IMR-90 (cell line): ENCODE data around the gene PCDHGA7. TPM values are rescaled to one million over a fixed set of nuclear protein-coding genes. Genes with fewer than 3 reads are reported as not detected.

ENCODE experiments used
- ATAC-seq: fragments of 200-7000 bp; cut with Tn5 transposase; 2 replicates; pipeline ENCODE4 v1.9.1; 2020; ENCODE audit warnings: low read depth, mild to moderate bottlenecking, moderate library complexity
- BruUV-seq: library from RNA; stranded (reverse); fragments of 400-500 nt; replicated peaks from 2 replicates; lab custom pipeline; 2021; lab: Mats Ljungman, UMichigan
- CTCF ChIA-PET: fragments of 300-600 bp; formaldehyde crosslinking; extraction: SDS; loops from one replicate; lab custom pipeline; 2021; ENCODE audit warnings: antibody characterized with exemption; lab: Yijun Ruan, JAX
- POLR2A ChIA-PET: fragments of 300-600 bp; sonication (Branson Sonifier 250); formaldehyde crosslinking; loops from one replicate; lab custom pipeline; 2022; ENCODE audit warnings: antibody characterized with exemption; ENCODE audit not compliant: unreplicated experiment; lab: Charles Lee
- DNase-seq: peaks from one replicate; pipeline ENCODE4 v3.0.0; 2013
- H2AFZ ChIP-seq: replicated peaks from 2 replicates; pipeline ENCODE3; 2013; ENCODE audit warnings: low read length, mild to moderate bottlenecking; ENCODE audit not compliant: poor library complexity
- H2AK5ac ChIP-seq: 2 replicates; pipeline ENCODE4 v1.6.1; 2013; ENCODE audit warnings: low read depth, low read length, inconsistent platforms
- H2AK9ac ChIP-seq: replicated peaks from 2 replicates; pipeline ENCODE3; 2013; ENCODE audit warnings: mild to moderate bottlenecking, low read depth, low read length, moderate library complexity; ENCODE audit not compliant: poor library complexity
- H2BK120ac ChIP-seq: 2 replicates; pipeline ENCODE4 v1.6.1; 2013; ENCODE audit warnings: low read depth, low read length, inconsistent platforms
- H2BK15ac ChIP-seq: 3 replicates; pipeline ENCODE4 v1.6.1; 2013; ENCODE audit warnings: low read depth, low read length, inconsistent platforms
- H2BK20ac ChIP-seq: 2 replicates; pipeline ENCODE4 v1.6.1; 2013; ENCODE audit warnings: low read depth, mild to moderate bottlenecking, inconsistent platforms, low read length, moderate library complexity
- H2BK5ac ChIP-seq: 2 replicates; pipeline ENCODE4 v1.6.1; 2013; ENCODE audit warnings: mild to moderate bottlenecking, low read depth, low read length, inconsistent platforms; ENCODE audit not compliant: poor library complexity, severe bottlenecking
- H3K14ac ChIP-seq: replicated peaks from 2 replicates; pipeline ENCODE4 v1.6.1; 2013; ENCODE audit warnings: low read depth, low read length, inconsistent platforms
- H3K18ac ChIP-seq: 2 replicates; pipeline ENCODE4 v1.6.1; 2013; ENCODE audit warnings: low read depth, low read length, control low read depth
- H3K23ac ChIP-seq: 2 replicates; pipeline ENCODE4 v1.6.1; 2013; ENCODE audit warnings: low read depth, low read length, inconsistent platforms
- H3K27ac ChIP-seq: 2 replicates; pipeline ENCODE4 v1.5.1; 2013; ENCODE audit warnings: mild to moderate bottlenecking, control low read depth, low read length; ENCODE audit not compliant: insufficient read depth
- H3K27me3 ChIP-seq: 2 replicates; pipeline ENCODE4 v1.6.1; 2013; ENCODE audit warnings: low read length; ENCODE audit not compliant: control insufficient read depth, insufficient read depth
- H3K36me3 ChIP-seq: 2 replicates; pipeline ENCODE4 v1.6.1; 2013; ENCODE audit warnings: low read length, mixed read lengths; ENCODE audit not compliant: control insufficient read depth, insufficient read depth
- H3K4ac ChIP-seq: 2 replicates; pipeline ENCODE4 v1.6.1; 2013; ENCODE audit warnings: low read depth, low read length, inconsistent platforms
- H3K4me1 ChIP-seq: 2 replicates; pipeline ENCODE4 v1.6.1; 2013; ENCODE audit warnings: low read length, mixed read lengths; ENCODE audit not compliant: control insufficient read depth, insufficient read depth
- H3K4me2 ChIP-seq: 2 replicates; pipeline ENCODE4 v1.6.1; 2013; ENCODE audit warnings: low read depth, mild to moderate bottlenecking, control low read depth, low read length, moderate library complexity
- H3K4me3 ChIP-seq: 2 replicates; pipeline ENCODE4 v1.5.1; 2013; ENCODE audit warnings: low read depth, mild to moderate bottlenecking, control low read depth, low read length, moderate library complexity; ENCODE audit not compliant: insufficient read depth
- H3K56ac ChIP-seq: 2 replicates; pipeline ENCODE4 v1.6.1; 2013; ENCODE audit warnings: low read length, inconsistent platforms; ENCODE audit not compliant: insufficient read depth; ENCODE audit errors: extremely low read depth
- H3K79me1 ChIP-seq, 2 experiments: 2 replicates each; pipeline ENCODE4 v1.6.1; 2013; ENCODE audit warnings: low read length in 2 of 2, inconsistent platforms in 1 of 2, low read depth in 1 of 2
- H3K9ac ChIP-seq: 2 replicates; pipeline ENCODE4 v1.6.1; 2013; ENCODE audit warnings: low read depth, low read length, control low read depth
- H3K9me1 ChIP-seq: 2 replicates; pipeline ENCODE4 v1.6.1; 2013; ENCODE audit warnings: low read length, inconsistent platforms; ENCODE audit not compliant: insufficient read depth
- H3K9me3 ChIP-seq: 2 replicates; pipeline ENCODE4 v1.6.1; 2013; ENCODE audit warnings: low read length; ENCODE audit not compliant: control insufficient read depth, insufficient read depth
- H4K20me1 ChIP-seq: 2 replicates; pipeline ENCODE4 v1.6.1; 2013; ENCODE audit warnings: low read length, inconsistent platforms; ENCODE audit not compliant: insufficient read depth
- H4K5ac ChIP-seq: 2 replicates; pipeline ENCODE4 v1.6.1; 2013; ENCODE audit warnings: mild to moderate bottlenecking, low read depth, low read length, control low read depth
- H4K8ac ChIP-seq, 2 experiments: 2 replicates each; pipeline ENCODE4 v1.6.1; 2013; ENCODE audit warnings: low read depth in 2 of 2, low read length in 2 of 2, control low read depth in 1 of 2, inconsistent platforms in 1 of 2
- H4K91ac ChIP-seq: 2 replicates; pipeline ENCODE4 v1.6.1; 2013; ENCODE audit warnings: low read depth, low read length, inconsistent platforms; ENCODE audit not compliant: insufficient read depth
- BHLHE40 ChIP-seq: fragments of 150-350 bp; IDR thresholded peaks from 2 replicates; pipeline ENCODE4 v1.6.1; 2016; ENCODE audit warnings: mild to moderate bottlenecking, low read depth, low read length
- CEBPB ChIP-seq: IDR thresholded peaks from 2 replicates; pipeline ENCODE4 v1.6.1; 2012; ENCODE audit warnings: low read depth, low read length, improper control_type of control experiment
- CHD1 ChIP-seq: IDR thresholded peaks from 2 replicates; pipeline ENCODE4 v1.6.1; 2012; ENCODE audit warnings: low read depth, low read length, improper control_type of control experiment
- CTCF ChIP-seq: conservative IDR thresholded peaks from 2 replicates; pipeline ENCODE4 v1.5.1; 2012; ENCODE audit warnings: mild to moderate bottlenecking, low read depth, low read length, improper control_type of control experiment
- ELK1 ChIP-seq: fragments of 150-350 bp; IDR thresholded peaks from 2 replicates; pipeline ENCODE4 v1.6.1; 2016; ENCODE audit warnings: low read depth, mild to moderate bottlenecking, low read length, moderate library complexity, borderline replicate concordance
- FOS ChIP-seq: fragments of 150-350 bp; IDR thresholded peaks from 2 replicates; pipeline ENCODE4 v1.6.1; 2016; ENCODE audit warnings: low read depth, low read length
- MAFK ChIP-seq: IDR thresholded peaks from 2 replicates; pipeline ENCODE4 v1.6.1; 2012; ENCODE audit warnings: low read depth, low read length, improper control_type of control experiment
- MAZ ChIP-seq: IDR thresholded peaks from 2 replicates; pipeline ENCODE4 v1.6.1; 2012; ENCODE audit warnings: low read depth, mild to moderate bottlenecking, low read length, improper control_type of control experiment, moderate library complexity, borderline replicate concordance
- MXI1 ChIP-seq: IDR thresholded peaks from 2 replicates; pipeline ENCODE4 v1.6.1; 2012; ENCODE audit warnings: low read depth, mild to moderate bottlenecking, low read length, moderate library complexity, borderline replicate concordance
- NFE2L2 ChIP-seq: fragments of 150-350 bp; IDR thresholded peaks from 2 replicates; pipeline ENCODE4 v1.6.1; 2016; ENCODE audit warnings: low read depth, mild to moderate bottlenecking, low read length
- POLR2A ChIP-seq: IDR thresholded peaks from 2 replicates; pipeline ENCODE4 v1.6.1; 2012; ENCODE audit warnings: mild to moderate bottlenecking, low read depth, low read length
- RAD21 ChIP-seq: IDR thresholded peaks from 2 replicates; pipeline ENCODE4 v1.6.1; 2012; ENCODE audit warnings: low read length, improper control_type of control experiment
- RCOR1 ChIP-seq: IDR thresholded peaks from 2 replicates; pipeline ENCODE4 v1.6.1; 2012; ENCODE audit warnings: mild to moderate bottlenecking, low read length, improper control_type of control experiment; ENCODE audit not compliant: insufficient replicate concordance
- RFX5 ChIP-seq: IDR thresholded peaks from 2 replicates; pipeline ENCODE4 v1.8.0; 2012; ENCODE audit warnings: low read depth, mild to moderate bottlenecking, low read length, moderate library complexity
- SMC3 ChIP-seq: fragments of 150-350 bp; IDR thresholded peaks from 2 replicates; pipeline ENCODE4 v1.6.1; 2016; ENCODE audit warnings: low read depth, mild to moderate bottlenecking, antibody characterized with exemption, low read length, moderate library complexity
- USF2 ChIP-seq: fragments of 150-350 bp; IDR thresholded peaks from 2 replicates; pipeline ENCODE4 v1.6.1; 2017; ENCODE audit warnings: mild to moderate bottlenecking, antibody characterized with exemption, low read length, low read depth
- WGBS, 2 experiments: methylation state at CpG; one replicate each; pipeline versions ENCODE4 v1.1.5 to v1.1.7; 2013; ENCODE audit warnings: missing lambda C conversion rate in 2 of 2; ENCODE audit not compliant: insufficient read length in 1 of 2; ENCODE audit errors: extremely low coverage in 2 of 2; 5-methylcytosine and 5-hydroxymethylcytosine counted together
- dilution Hi-C: fragments of 300-500 bp; cut with HindIII; formaldehyde crosslinking; loops from one replicate; pipeline ENCODE4 v1.14.3; 2018; ENCODE audit warnings: low sequenced_read_pairs; ENCODE audit not compliant: unreplicated experiment
- in situ Hi-C: fragments of 300-500 bp; cut with MboI; formaldehyde crosslinking; loops from 3 replicates; pipeline ENCODE4 v1.14.3; 2019; ENCODE audit warnings: low sequenced_read_pairs, inconsistent platforms, mixed read lengths
- intact Hi-C: fragments of 100-400 bp; cut with micrococcal nuclease; formaldehyde crosslinking; loops from 2 replicates; pipeline ENCODE4 v1.10.0; 2022
- polyA plus RNA-seq, 3 experiments: library from polyadenylated mRNA; depleted of rRNA; stranded (reverse); fragments of >200 nt; gene quantifications; 2 replicates each; pipeline ENCODE4 v1.2.3, GENCODE V29; 2012; ENCODE audit warnings: low replicate concordance in 1 of 3
- total RNA-seq: library from RNA; depleted of rRNA; stranded (reverse); fragments of >200 nt; gene quantifications from 2 replicates; pipeline ENCODE4 v1.2.3, GENCODE V29; 2012

PCDHGA7 gene
- total and polyA plus RNA-seq, 2 of the 4 experiments (the other 2 are of a cell fraction) = 3.2 to 3.4 TPM

GRCh38 chr5:141351591-141351990, 31.0 kb upstream of the PCDHGA7 start:
- Histone ChIP-seq H3K4me2 (no peak overlapping the region), H3K56ac (no peak overlapping the region), H3K14ac (no peak overlapping the region), H2AK5ac (no peak overlapping the region), H3K4ac (no peak overlapping the region), H3K79me1 (no peaks in the 10 kb centered on the region), H2BK15ac (no peak overlapping the region), H3K4me1 (no peaks in the 10 kb centered on the region), H2BK120ac (no peak overlapping the region), H4K8ac (no peak overlapping the region), H3K36me3 (peaks cover 5% of the 10 kb centered on the region; the same call in 1 of the 2 replicates), H3K4me3 (no peak overlapping the region), H3K18ac (no peak overlapping the region), H4K20me1 (no peaks in the 10 kb centered on the region), H2AK9ac (no peak overlapping the region), H3K9me1 (no peaks in the 10 kb centered on the region), H3K23ac (no peak overlapping the region), H4K91ac (no peak overlapping the region), H2AFZ (no peak overlapping the region), H4K5ac (no peak overlapping the region), H2BK20ac (no peak overlapping the region), H2BK5ac (no peak overlapping the region), H3K9ac (no peak overlapping the region), H3K27ac (no peak overlapping the region), H3K27me3 (no peaks in the 10 kb centered on the region), H3K9me3 (peaks cover 41% of the 10 kb centered on the region)
- CTCF ChIA-PET = no interaction called here
- TF ChIP-seq ELK1 (no peak), RAD21 (no peak), FOS (no peak), MAZ (no peak), RCOR1 (no peak), CEBPB (no peak), RFX5 (no peak), MAFK (no peak), POLR2A (no peak), NFE2L2 (no peak), SMC3 (no peak), CHD1 (no peak), USF2 (no peak), CTCF (no peak), MXI1 (no peak), BHLHE40 (no peak)
- BruUV-seq = no TSS peak
- DNase-seq (no peak), ATAC-seq (no peak)
- POLR2A ChIA-PET = no interaction called here
- intact Hi-C loops = no loop called here
- WGBS, 2 experiments = 37% methylated on average over 7 of the region's 36 CpGs; no CpG with 5 or more reads in 1 of the 2 experiments
- dilution Hi-C loops = no loop called here
- in situ Hi-C loops = no loop called here
